NAMALWA (cell line): ENCODE results near the gene ZNF584.

Source experiments
- DNase-seq: peaks from one replicate; pipeline ENCODE4 v3.0.0-alpha.2; 2015; ENCODE audit warnings: low spot score

ZNF584 gene

GRCh38 chr19:58466089-58466759 is 57.8 kb downstream of the ZNF584 start:
- DNase-seq: no peak

- DNase-seq: peak; percentile 98
These were observed 58.5 kb downstream of the ZNF584 start, which contains the start of gene ZNF324 for GRCh38 chr19:58466760-58467589. TSS of gene ZNF324 (plus strand) at chr19:58467080. CDS start at chr19:58469186, 2,106 bp downstream.
